Large intestine (tissue), 3 donors: ENCODE measurements around the gene SHOX. TPM values are rescaled to one million over a fixed set of nuclear protein-coding genes. Genes with fewer than 3 reads are reported as not detected.
"Not testable (repeated sequence)": the region's sequence is repeated elsewhere in the genome, so short reads cannot be mapped to it uniquely, and the experiment has no call there.

Source experiments
- DNase-seq, 2 donors: peaks; one replicate each; pipeline versions ENCODE4 v3.0.0 to v3.0.0-alpha.2; 2013
- H3K27ac ChIP-seq: one replicate; pipeline ENCODE4 v1.5.1; 2013; ENCODE audit warnings: low read length
- H3K27me3 ChIP-seq: 2 replicates; pipeline ENCODE4 v1.6.1; 2013; ENCODE audit warnings: low read length; ENCODE audit not compliant: control insufficient read depth, insufficient read depth
- H3K36me3 ChIP-seq: 2 replicates; pipeline ENCODE4 v1.6.1; 2013; ENCODE audit warnings: low read length; ENCODE audit not compliant: control insufficient read depth, insufficient read depth
- H3K4me1 ChIP-seq: one replicate; pipeline ENCODE4 v1.6.1; 2013; ENCODE audit warnings: low read length; ENCODE audit not compliant: control insufficient read depth, insufficient read depth
- H3K4me3 ChIP-seq: one replicate; pipeline ENCODE4 v1.5.1; 2013; ENCODE audit warnings: low read length
- H3K9me3 ChIP-seq: one replicate; pipeline ENCODE4 v1.6.1; 2013; ENCODE audit warnings: mild to moderate bottlenecking, low read depth, low read length, moderate library complexity; ENCODE audit not compliant: control insufficient read depth
- whole genome bisulfite sequencing: methylation state at CpG from one replicate; pipeline ENCODE4 v1.1.5; 2013; ENCODE audit warnings: low lambda C conversion rate; ENCODE audit not compliant: insufficient coverage; 5-methylcytosine and 5-hydroxymethylcytosine counted together
- polyA plus RNA-seq: library from polyadenylated mRNA; unstranded; fragments of 120-200 nt; gene quantifications from one replicate; pipeline ENCODE4 v1.2.1, GENCODE V29; 2013

The SHOX gene
- polyA plus RNA-seq, 1 donor = 0.01 TPM

DNA sequence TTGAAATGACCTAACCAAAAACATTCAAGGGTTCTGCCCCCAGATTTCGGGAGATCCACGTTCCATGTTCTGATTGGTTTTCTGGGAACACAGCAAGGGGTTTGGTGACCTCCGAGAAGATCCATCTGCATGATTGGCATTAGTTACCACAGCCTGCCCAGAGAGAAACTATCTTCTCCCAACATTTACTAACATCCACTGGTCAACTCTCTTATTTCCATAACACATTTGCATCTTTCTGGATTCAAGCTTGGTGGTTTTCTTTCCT is 15.6 kb downstream of the SHOX start:
- no peaks in the 10 kb centered on the region for H3K9me3 ChIP-seq
- no peaks in the 10 kb centered on the region for H3K4me1 ChIP-seq
- no CpG with 5 or more reads among the region's 3 CpGs for WGBS
- H3K36me3 ChIP-seq = no peaks in the 10 kb centered on the region
- no peak overlapping the region for H3K27ac ChIP-seq
- H3K27me3 ChIP-seq = peaks cover 33% of the 10 kb centered on the region
- no peak for DNase-seq
- no peak overlapping the region for H3K4me3 ChIP-seq

DNA sequence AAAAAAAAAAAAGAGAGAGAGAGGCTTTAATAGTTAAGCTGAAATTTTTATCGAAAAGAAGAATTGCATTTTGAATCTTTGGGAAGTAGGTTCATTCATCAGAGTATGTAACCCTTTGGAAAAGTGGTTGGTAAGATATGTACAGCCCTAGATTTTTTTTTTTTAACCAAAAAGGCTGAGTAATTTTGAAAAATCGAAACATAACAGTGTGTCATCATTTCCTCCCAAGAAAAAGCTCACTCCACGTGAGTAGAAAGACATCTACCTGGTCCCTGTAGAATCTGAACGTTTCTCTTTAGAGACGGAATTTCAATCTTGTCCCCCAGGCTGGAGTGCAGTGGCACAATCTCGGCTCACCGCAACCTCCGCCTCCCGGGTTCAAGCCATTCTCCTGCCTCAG is 16.2 kb downstream of the SHOX start:
- H3K27me3 ChIP-seq = peaks cover 28% of the 10 kb centered on the region
- no peak overlapping the region for H3K4me3 ChIP-seq
- WGBS = 100% methylated on average over 1 of the region's 9 CpGs

GRCh38 chrX:649166-649565 is 18.6 kb downstream of the SHOX start:
- Histone ChIP-seq H3K27me3 (peaks cover 9% of the 10 kb centered on the region), H3K27ac (no peak overlapping the region), H3K4me1 (no peaks in the 10 kb centered on the region), H3K36me3 (no peaks in the 10 kb centered on the region), H3K9me3 (no peaks in the 10 kb centered on the region), H3K4me3 (no peak overlapping the region)
- WGBS = 100% methylated on average over 2 of the region's 15 CpGs
- DNase-seq = no peak

More for the DNA sequence above, 16.2 kb downstream of the SHOX start:
- Histone ChIP-seq H3K4me1 (no peaks in the 10 kb centered on the region), H3K9me3 (no peaks in the 10 kb centered on the region), H3K36me3 (no peaks in the 10 kb centered on the region), H3K27ac (no peak overlapping the region)
- no peak for DNase-seq

DNA sequence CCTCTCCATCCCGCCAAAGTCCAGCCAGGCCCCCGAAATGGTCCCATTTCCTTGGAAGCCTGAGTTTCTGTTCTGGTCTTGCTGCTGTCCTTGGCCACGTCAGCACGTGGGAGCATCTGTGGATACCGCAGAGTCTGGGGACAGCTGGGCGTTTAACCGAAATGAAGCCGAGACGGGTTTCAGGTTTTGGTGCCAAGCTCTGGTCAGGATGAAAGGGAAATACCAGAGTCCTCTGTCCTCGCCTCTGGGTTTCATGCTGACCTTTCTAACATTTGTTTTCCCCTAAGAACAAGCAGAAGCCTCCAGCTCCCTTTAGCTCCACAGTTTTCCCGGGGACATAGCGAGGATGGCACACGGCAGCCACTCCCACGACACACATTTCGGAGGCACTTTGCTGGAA is 19.7 kb downstream of the SHOX start:
- Histone ChIP-seq H3K4me1 (no peaks in the 10 kb centered on the region), H3K4me3 (no peak overlapping the region)
- no CpG with 5 or more reads among the region's 15 CpGs for WGBS

DNA sequence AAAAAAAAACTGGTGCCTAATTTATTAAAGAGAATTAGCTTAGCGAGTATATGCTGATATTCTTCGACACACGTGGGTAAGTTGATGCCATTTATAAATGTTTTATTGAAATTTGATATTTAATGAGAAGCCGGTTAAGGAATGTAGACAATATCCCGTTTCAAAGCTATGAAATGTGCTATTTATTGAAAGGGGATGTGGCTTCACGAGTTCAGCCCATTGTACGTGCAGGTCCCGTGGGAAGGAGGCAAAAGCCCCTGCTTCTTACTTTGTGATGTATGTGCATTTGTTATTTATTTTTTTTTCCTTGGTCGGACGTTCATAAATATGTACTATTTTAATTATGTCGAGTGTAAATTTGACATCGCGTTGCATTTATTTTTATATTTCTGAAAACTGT is 20.2 kb downstream of the SHOX start:
- no peaks in the 10 kb centered on the region for H3K4me1 ChIP-seq
- H3K27ac ChIP-seq = no peak overlapping the region
- no peaks in the 10 kb centered on the region for H3K36me3 ChIP-seq
- H3K4me3 ChIP-seq = no peak overlapping the region
- no peaks in the 10 kb centered on the region for H3K27me3 ChIP-seq
- DNase-seq = no peak
- no peaks in the 10 kb centered on the region for H3K9me3 ChIP-seq
- 92% methylated on average over 7 of the region's 13 CpGs for WGBS

More for the DNA sequence above, 19.7 kb downstream of the SHOX start:
- H3K27ac ChIP-seq = no peak overlapping the region
- no peaks in the 10 kb centered on the region for H3K9me3 ChIP-seq
- no peaks in the 10 kb centered on the region for H3K36me3 ChIP-seq
- DNase-seq = no peak
- H3K27me3 ChIP-seq = peaks cover 3% of the 10 kb centered on the region

GRCh38 chrX:651922-652321 is 21.3 kb downstream of the SHOX start:
- WGBS = 91% methylated on average over 4 of the region's 25 CpGs
- not testable (repeated sequence) for H3K4me3 ChIP-seq, H3K36me3 ChIP-seq, H3K4me1 ChIP-seq, H3K27ac ChIP-seq, H3K27me3 ChIP-seq, DNase-seq, H3K9me3 ChIP-seq

DNA sequence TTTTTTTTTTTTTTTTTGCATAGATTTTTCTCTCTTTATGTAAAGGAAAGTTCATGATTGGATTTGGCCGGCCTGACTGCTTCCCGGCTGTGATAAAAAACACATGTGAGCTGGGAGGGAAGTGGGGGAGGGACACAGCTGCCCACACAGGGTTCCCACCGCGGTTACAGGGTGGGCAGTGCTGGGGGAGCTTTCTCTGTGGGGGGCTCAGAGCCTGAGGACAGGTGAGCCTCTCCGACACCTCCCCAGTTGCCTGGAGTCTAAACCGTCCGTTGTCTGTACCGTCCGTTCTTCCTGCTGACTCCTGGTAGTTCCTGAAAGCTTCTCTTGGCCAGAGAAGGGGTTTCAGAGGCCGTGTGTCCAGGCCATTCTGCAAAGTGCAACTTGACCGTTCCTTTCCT is 21.8 kb downstream of the SHOX start:
- no peak for DNase-seq
- no CpG with 5 or more reads among the region's 11 CpGs for WGBS

DNA sequence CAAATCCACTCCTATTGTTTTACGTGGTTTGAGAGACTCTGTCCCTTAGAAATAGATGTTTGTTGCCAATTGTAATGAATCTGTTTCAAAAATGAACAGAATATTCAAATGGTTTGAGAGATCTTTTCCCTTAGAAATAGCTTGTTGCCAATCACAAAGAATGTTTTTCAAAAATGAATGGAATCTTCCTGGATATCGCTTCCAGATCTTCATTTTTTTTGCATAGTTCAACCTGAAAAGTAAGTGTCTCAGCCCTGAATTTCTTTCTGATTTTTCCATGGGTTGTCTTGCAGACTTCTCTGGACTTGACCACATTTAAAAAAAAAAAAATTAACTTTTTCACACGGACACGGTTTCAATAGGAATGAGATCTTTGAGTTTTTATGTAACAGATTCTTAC is 22.7 kb downstream of the SHOX start:
- H3K27me3 ChIP-seq = no peaks in the 10 kb centered on the region
- H3K27ac ChIP-seq = no peak overlapping the region
- no peak overlapping the region for H3K4me3 ChIP-seq
- no peaks in the 10 kb centered on the region for H3K9me3 ChIP-seq
- H3K36me3 ChIP-seq = no peaks in the 10 kb centered on the region
- WGBS = 100% methylated on average over 1 of the region's 4 CpGs
- DNase-seq = no peak
- H3K4me1 ChIP-seq = no peaks in the 10 kb centered on the region

More for the DNA sequence above, 21.8 kb downstream of the SHOX start:
- Histone ChIP-seq H3K27ac (no peak overlapping the region), H3K27me3 (no peaks in the 10 kb centered on the region), H3K4me1 (no peaks in the 10 kb centered on the region), H3K9me3 (no peaks in the 10 kb centered on the region), H3K4me3 (no peak overlapping the region), H3K36me3 (no peaks in the 10 kb centered on the region)

GRCh38 chrX:661154-661553 is 30.6 kb downstream of the SHOX start:
- no peaks in the 10 kb centered on the region for H3K36me3 ChIP-seq
- no peaks in the 10 kb centered on the region for H3K4me1 ChIP-seq
- H3K27me3 ChIP-seq = no peaks in the 10 kb centered on the region
- H3K9me3 ChIP-seq = peaks cover 3% of the 10 kb centered on the region
- no peak overlapping the region for H3K27ac ChIP-seq
- no peak for DNase-seq
- no peak overlapping the region for H3K4me3 ChIP-seq
- WGBS = no CpG with 5 or more reads among the region's 10 CpGs

GRCh38 chrX:662126-662525 is 31.5 kb downstream of the SHOX start:
- no peaks in the 10 kb centered on the region for H3K27me3 ChIP-seq
- WGBS = 95% methylated on average over 4 of the region's 20 CpGs
- no peak overlapping the region for H3K27ac ChIP-seq
- DNase-seq = no peak
- H3K9me3 ChIP-seq = peaks cover 3% of the 10 kb centered on the region
- no peaks in the 10 kb centered on the region for H3K36me3 ChIP-seq
- H3K4me3 ChIP-seq = no peak overlapping the region
- no peaks in the 10 kb centered on the region for H3K4me1 ChIP-seq

- no peaks in the 10 kb centered on the region for H3K36me3 ChIP-seq
- H3K9me3 ChIP-seq = peaks cover 3% of the 10 kb centered on the region
- no peak overlapping the region for H3K4me3 ChIP-seq
- no peaks in the 10 kb centered on the region for H3K4me1 ChIP-seq
- no peak for DNase-seq
- WGBS = no CpG with 5 or more reads among the region's 18 CpGs
- no peak overlapping the region for H3K27ac ChIP-seq
- H3K27me3 ChIP-seq = no peaks in the 10 kb centered on the region
These were observed 33.2 kb downstream of the SHOX start for GRCh38 chrX:663841-664240.
